GM12878 (cell line): ENCODE results near the gene MSH5. TPM values are rescaled to one million over a fixed set of nuclear protein-coding genes. Genes with fewer than 3 reads are reported as not detected.

Source experiments
- CBFB ChIP-seq: IDR thresholded peaks from 2 replicates; pipeline ENCODE4 v1.6.1; 2016; ENCODE audit warnings: antibody characterized with exemption, low read depth
- GATAD2B ChIP-seq: fragments of 450-650 bp; conservative IDR thresholded peaks from 2 replicates; pipeline ENCODE4 v1.6.1; 2017; ENCODE audit warnings: low read depth, mild to moderate bottlenecking, moderate library complexity
- KAT2A ChIP-seq: conservative IDR thresholded peaks from 2 replicates; pipeline ENCODE4 v1.6.1; 2011; ENCODE audit warnings: low read depth, low read length; ENCODE audit not compliant: control insufficient read depth
- MEF2A ChIP-seq: IDR thresholded peaks from 2 replicates; pipeline ENCODE4 v1.6.1; 2011; ENCODE audit warnings: low read depth, mild to moderate bottlenecking, low read length, moderate library complexity; ENCODE audit not compliant: insufficient read depth
- MXI1 ChIP-seq: fragments of 150-350 bp; IDR thresholded peaks from 2 replicates; pipeline ENCODE4 v1.6.1; 2011; ENCODE audit warnings: low read depth, mild to moderate bottlenecking, inconsistent platforms, low read length, improper control_type of control experiment
- PML ChIP-seq: IDR thresholded peaks from 2 replicates; pipeline ENCODE4 v1.6.1; 2012; ENCODE audit warnings: low read length, inconsistent platforms
- RCOR1 ChIP-seq: conservative IDR thresholded peaks from 2 replicates; pipeline ENCODE4 v1.6.1; 2012; ENCODE audit warnings: low read depth, low read length, improper control_type of control experiment
- RUNX3 ChIP-seq: IDR thresholded peaks from 2 replicates; pipeline ENCODE4 v1.6.1; 2012; ENCODE audit warnings: low read length, inconsistent platforms
- SIN3A ChIP-seq: IDR thresholded peaks from 2 replicates; pipeline ENCODE4 v1.6.1; 2012; ENCODE audit warnings: low read depth, low read length, improper control_type of control experiment
- SMC3 ChIP-seq: IDR thresholded peaks from 2 replicates; pipeline ENCODE4 v1.6.1; 2011; ENCODE audit warnings: low read length, improper control_type of control experiment, borderline replicate concordance
- SREBF2 ChIP-seq: IDR thresholded peaks from 2 replicates; pipeline ENCODE4 v1.6.1; 2012; ENCODE audit warnings: mild to moderate bottlenecking, low read length
- SUPT20H ChIP-seq: IDR thresholded peaks from 2 replicates; pipeline ENCODE4 v1.6.1; 2011; ENCODE audit warnings: low read depth, mild to moderate bottlenecking, low read length, moderate library complexity, borderline replicate concordance; ENCODE audit not compliant: control insufficient read depth
- ZBED1 ChIP-seq: IDR thresholded peaks from 2 replicates; pipeline ENCODE4 v1.6.1; 2016; ENCODE audit warnings: borderline replicate concordance
- polyA plus RNA-seq, 11 experiments: library from polyadenylated mRNA; depleted of rRNA in 4 of 11; unstranded in 6 of 11; stranded (reverse) in 5 of 11; fragments of >200 nt; fragmentation: Nextera tagmentation in 4 of 11; fragmentation: Illumina TruSeq in 1 of 11; extraction: Ambion mirVana in 4 of 11; extraction: Trizol in 1 of 11; gene quantifications; 1 replicate in 1 of 11; 2 replicates in 10 of 11; pipeline versions ENCODE4 v1.2.1 to v1.2.3, GENCODE V29; 2011 to 2016; ENCODE audit warnings: inconsistent platforms in 2 of 11, missing spikeins in 2 of 11, low read depth in 1 of 11
- total RNA-seq, 4 experiments: library from RNA; depleted of rRNA in 3 of 4; stranded (reverse); fragments of >200 nt in 3 of 4; fragmentation: Illumina TruSeq in 1 of 4; extraction: Trizol in 1 of 4; gene quantifications; 2 replicates each; pipeline versions ENCODE4 v1.2.1 to v1.2.3, GENCODE V29; 2013 to 2021
- TF ChIP-seq, protein P1 (sequence below): fragments of 450-650 bp; IDR thresholded peaks from 2 replicates; pipeline ENCODE4 v1.6.1; 2016; ENCODE audit warnings: mild to moderate bottlenecking, moderate library complexity, borderline replicate concordance
- TF ChIP-seq, protein P2 (sequence below): fragments of 450-650 bp; IDR thresholded peaks from 2 replicates; pipeline ENCODE4 v1.6.1; 2017; ENCODE audit warnings: mild to moderate bottlenecking, low read depth, inconsistent platforms; ENCODE audit not compliant: poor library complexity, severe bottlenecking
- TF ChIP-seq, protein P3 (sequence below): fragments of 450-650 bp; IDR thresholded peaks from 2 replicates; pipeline ENCODE4 v1.6.1; 2014; ENCODE audit warnings: mild to moderate bottlenecking
- TF ChIP-seq, protein P4 (sequence below): IDR thresholded peaks from 2 replicates; pipeline ENCODE4 v1.6.1; 2011; ENCODE audit warnings: low read depth, low read length, improper control_type of control experiment, borderline replicate concordance
- TF ChIP-seq, protein P5 (sequence below): IDR thresholded peaks from 2 replicates; pipeline ENCODE4 v1.6.1; 2012; ENCODE audit warnings: low read depth, low read length, improper control_type of control experiment

The MSH5 gene
- total and polyA plus RNA-seq, 10 of the 15 experiments (the other 5 are each of a cell fraction or from before 2014, with no cell fraction given), result 9.1 to 52.7 (median 30.0) TPM

DNA sequence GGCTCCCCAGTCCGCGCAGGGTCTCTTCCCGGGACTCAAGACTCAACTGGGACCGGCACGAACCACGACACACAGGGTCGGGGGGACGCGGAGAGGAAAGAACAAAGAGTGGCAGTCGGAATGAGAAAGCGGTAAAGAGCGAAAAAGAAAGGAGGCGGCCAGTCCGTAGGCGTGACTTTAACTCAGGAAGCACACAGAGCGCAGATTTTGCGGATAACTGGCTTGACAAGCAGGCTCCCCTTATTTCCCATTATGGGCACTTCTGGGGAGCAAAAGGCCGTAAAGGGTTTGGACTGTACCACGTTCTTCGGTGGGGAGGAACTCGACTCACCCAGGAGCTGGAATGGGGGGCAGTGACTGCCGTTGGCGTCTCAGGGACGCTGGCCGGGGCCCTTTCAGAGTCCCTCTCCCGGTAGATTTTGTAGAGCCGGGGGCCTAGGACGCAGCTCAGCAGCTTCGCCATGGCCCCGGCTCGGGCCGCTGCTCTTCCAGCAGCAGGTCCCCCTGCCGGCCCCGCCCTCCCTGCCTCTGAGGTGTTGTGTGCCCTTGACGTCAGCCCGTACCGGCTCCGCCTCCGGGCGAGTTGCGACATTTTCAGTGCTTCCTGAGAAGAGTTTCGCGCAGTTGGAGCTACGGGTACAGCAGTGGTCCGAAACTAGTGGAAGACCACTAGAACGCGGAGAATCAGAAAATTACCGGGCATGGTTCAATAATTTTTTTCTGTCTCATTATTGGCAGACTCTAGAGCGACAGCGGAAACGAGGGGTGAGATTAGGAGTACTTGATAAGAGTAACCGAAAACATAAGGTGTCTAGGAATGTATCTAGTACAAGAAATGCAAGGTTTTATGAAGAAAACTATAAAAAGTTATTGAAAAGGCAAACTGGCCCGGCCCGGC lies 36.7 kb upstream of the MSH5 start, which contains the start of gene ABHD16A (continued):
- TF ChIP-seq, protein P1, sequence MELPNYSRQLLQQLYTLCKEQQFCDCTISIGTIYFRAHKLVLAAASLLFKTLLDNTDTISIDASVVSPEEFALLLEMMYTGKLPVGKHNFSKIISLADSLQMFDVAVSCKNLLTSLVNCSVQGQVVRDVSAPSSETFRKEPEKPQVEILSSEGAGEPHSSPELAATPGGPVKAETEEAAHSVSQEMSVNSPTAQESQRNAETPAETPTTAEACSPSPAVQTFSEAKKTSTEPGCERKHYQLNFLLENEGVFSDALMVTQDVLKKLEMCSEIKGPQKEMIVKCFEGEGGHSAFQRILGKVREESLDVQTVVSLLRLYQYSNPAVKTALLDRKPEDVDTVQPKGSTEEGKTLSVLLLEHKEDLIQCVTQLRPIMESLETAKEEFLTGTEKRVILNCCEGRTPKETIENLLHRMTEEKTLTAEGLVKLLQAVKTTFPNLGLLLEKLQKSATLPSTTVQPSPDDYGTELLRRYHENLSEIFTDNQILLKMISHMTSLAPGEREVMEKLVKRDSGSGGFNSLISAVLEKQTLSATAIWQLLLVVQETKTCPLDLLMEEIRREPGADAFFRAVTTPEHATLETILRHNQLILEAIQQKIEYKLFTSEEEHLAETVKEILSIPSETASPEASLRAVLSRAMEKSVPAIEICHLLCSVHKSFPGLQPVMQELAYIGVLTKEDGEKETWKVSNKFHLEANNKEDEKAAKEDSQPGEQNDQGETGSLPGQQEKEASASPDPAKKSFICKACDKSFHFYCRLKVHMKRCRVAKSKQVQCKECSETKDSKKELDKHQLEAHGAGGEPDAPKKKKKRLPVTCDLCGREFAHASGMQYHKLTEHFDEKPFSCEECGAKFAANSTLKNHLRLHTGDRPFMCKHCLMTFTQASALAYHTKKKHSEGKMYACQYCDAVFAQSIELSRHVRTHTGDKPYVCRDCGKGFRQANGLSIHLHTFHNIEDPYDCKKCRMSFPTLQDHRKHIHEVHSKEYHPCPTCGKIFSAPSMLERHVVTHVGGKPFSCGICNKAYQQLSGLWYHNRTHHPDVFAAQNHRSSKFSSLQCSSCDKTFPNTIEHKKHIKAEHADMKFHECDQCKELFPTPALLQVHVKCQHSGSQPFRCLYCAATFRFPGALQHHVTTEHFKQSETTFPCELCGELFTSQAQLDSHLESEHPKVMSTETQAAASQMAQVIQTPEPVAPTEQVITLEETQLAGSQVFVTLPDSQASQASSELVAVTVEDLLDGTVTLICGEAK, result no peak; the same call in 1 of the 2 replicates
- TF ChIP-seq, protein P2, sequence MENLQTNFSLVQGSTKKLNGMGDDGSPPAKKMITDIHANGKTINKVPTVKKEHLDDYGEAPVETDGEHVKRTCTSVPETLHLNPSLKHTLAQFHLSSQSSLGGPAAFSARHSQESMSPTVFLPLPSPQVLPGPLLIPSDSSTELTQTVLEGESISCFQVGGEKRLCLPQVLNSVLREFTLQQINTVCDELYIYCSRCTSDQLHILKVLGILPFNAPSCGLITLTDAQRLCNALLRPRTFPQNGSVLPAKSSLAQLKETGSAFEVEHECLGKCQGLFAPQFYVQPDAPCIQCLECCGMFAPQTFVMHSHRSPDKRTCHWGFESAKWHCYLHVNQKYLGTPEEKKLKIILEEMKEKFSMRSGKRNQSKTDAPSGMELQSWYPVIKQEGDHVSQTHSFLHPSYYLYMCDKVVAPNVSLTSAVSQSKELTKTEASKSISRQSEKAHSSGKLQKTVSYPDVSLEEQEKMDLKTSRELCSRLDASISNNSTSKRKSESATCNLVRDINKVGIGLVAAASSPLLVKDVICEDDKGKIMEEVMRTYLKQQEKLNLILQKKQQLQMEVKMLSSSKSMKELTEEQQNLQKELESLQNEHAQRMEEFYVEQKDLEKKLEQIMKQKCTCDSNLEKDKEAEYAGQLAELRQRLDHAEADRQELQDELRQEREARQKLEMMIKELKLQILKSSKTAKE, result peak; percentile 80
- TF ChIP-seq PML (peak; percentile 91), GATAD2B (no peak), RUNX3 (peak; percentile 67), KAT2A (no peak), SUPT20H (no peak), RCOR1 (no peak), ZBED1 (no peak), SMC3 (peak; percentile 2; the same call in 1 of the 2 replicates), CBFB (peak; percentile 75), SIN3A (peak; percentile 80; the same call in 1 of the 2 replicates), MEF2A (0 out of 2 replicates have a peak, but pooled peaks have one; percentile 45), SREBF2 (peak; percentile 73; the same call in 1 of the 2 replicates), MXI1 (peak; percentile 100)
- TF ChIP-seq, protein P3, sequence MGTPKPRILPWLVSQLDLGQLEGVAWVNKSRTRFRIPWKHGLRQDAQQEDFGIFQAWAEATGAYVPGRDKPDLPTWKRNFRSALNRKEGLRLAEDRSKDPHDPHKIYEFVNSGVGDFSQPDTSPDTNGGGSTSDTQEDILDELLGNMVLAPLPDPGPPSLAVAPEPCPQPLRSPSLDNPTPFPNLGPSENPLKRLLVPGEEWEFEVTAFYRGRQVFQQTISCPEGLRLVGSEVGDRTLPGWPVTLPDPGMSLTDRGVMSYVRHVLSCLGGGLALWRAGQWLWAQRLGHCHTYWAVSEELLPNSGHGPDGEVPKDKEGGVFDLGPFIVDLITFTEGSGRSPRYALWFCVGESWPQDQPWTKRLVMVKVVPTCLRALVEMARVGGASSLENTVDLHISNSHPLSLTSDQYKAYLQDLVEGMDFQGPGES, result no peak
- TF ChIP-seq, protein P4, sequence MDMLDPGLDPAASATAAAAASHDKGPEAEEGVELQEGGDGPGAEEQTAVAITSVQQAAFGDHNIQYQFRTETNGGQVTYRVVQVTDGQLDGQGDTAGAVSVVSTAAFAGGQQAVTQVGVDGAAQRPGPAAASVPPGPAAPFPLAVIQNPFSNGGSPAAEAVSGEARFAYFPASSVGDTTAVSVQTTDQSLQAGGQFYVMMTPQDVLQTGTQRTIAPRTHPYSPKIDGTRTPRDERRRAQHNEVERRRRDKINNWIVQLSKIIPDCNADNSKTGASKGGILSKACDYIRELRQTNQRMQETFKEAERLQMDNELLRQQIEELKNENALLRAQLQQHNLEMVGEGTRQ, result no peak
- TF ChIP-seq, protein P5, sequence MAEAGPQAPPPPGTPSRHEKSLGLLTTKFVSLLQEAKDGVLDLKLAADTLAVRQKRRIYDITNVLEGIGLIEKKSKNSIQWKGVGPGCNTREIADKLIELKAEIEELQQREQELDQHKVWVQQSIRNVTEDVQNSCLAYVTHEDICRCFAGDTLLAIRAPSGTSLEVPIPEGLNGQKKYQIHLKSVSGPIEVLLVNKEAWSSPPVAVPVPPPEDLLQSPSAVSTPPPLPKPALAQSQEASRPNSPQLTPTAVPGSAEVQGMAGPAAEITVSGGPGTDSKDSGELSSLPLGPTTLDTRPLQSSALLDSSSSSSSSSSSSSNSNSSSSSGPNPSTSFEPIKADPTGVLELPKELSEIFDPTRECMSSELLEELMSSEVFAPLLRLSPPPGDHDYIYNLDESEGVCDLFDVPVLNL, result no peak; the same call in 1 of the 2 replicates
